SU-DHL-6 (cell line): ENCODE measurements around the gene ACTL7A.

Experiments used
- H2AFZ ChIP-seq: fragments of 200-600 bp; sonication (generic); 2 replicates; pipeline ENCODE4 v1.6.1; 2014; ENCODE audit warnings: low read depth, mild to moderate bottlenecking, moderate library complexity, mixed read lengths, antibody characterized with exemption, low read length; ENCODE audit not compliant: severe bottlenecking
- H3F3A ChIP-seq: fragments of 200-600 bp; shearing (Covaris generic); 2 replicates; pipeline ENCODE4 v1.6.0; 2016; ENCODE audit warnings: antibody characterized with exemption, mild to moderate bottlenecking; ENCODE audit not compliant: insufficient read depth
- H3K27ac ChIP-seq: fragments of 200-600 bp; sonication (generic); 2 replicates; pipeline ENCODE4 v1.5.1; 2016; ENCODE audit warnings: low read depth, mild to moderate bottlenecking, low read length, moderate library complexity, mixed read lengths
- H3K27me3 ChIP-seq: fragments of 200-600 bp; sonication (generic), shearing (Covaris generic); 2 replicates; pipeline ENCODE4 v1.6.0; 2014; ENCODE audit warnings: mild to moderate bottlenecking, low read length
- H3K36me3 ChIP-seq: fragments of 200-600 bp; sonication (generic); 2 replicates; pipeline ENCODE4 v1.6.1; 2014; ENCODE audit warnings: mild to moderate bottlenecking, low read length, mixed read lengths
- H3K4me2 ChIP-seq: fragments of 300-600, 200-600 bp; shearing (Covaris generic), sonication (generic); 2 replicates; pipeline ENCODE4 v1.6.0; 2014; ENCODE audit warnings: low read length, low read depth, mild to moderate bottlenecking; ENCODE audit not compliant: poor library complexity, severe bottlenecking
- H3K4me3 ChIP-seq: fragments of 200-600 bp; sonication (generic); 2 replicates; pipeline ENCODE4 v1.5.1; 2014; ENCODE audit warnings: antibody characterized with exemption, low read length, mild to moderate bottlenecking, mixed read lengths; ENCODE audit not compliant: insufficient read depth, poor library complexity, severe bottlenecking
- H3K79me2 ChIP-seq: fragments of 200-600 bp; sonication (generic); 2 replicates; pipeline ENCODE4 v1.6.1; 2014; ENCODE audit warnings: mild to moderate bottlenecking, low read length, moderate library complexity; ENCODE audit not compliant: insufficient read depth
- H3K9ac ChIP-seq: fragments of 200-600 bp; sonication (generic); 2 replicates; pipeline ENCODE4 v1.7.0; 2014; ENCODE audit warnings: mild to moderate bottlenecking, low read length
- H3K9me2 ChIP-seq: fragments of 200-600 bp; sonication (generic); replicated peaks from 2 replicates; pipeline ENCODE4 v1.6.1; 2014; ENCODE audit warnings: low read length; ENCODE audit not compliant: insufficient read depth
- H3K9me3 ChIP-seq: fragments of 200-600 bp; sonication (generic); 2 replicates; pipeline ENCODE4 v1.6.1; 2014; ENCODE audit warnings: low read length, mixed read lengths; ENCODE audit not compliant: insufficient read depth
- H4K20me1 ChIP-seq: fragments of 200-600 bp; sonication (generic); 2 replicates; pipeline ENCODE4 v1.6.1; 2014; ENCODE audit warnings: low read depth, mild to moderate bottlenecking, antibody characterized with exemption, low read length, moderate library complexity, mixed read lengths
- EZH2phosphoT487 ChIP-seq: fragments of 200-600 bp; sonication (generic), shearing (Covaris generic); conservative IDR thresholded peaks from 2 replicates; pipeline ENCODE4 v1.6.1; 2018; ENCODE audit warnings: mild to moderate bottlenecking, antibody characterized with exemption, low read length, moderate library complexity, mixed read lengths
- TF ChIP-seq, protein P1 (sequence below): fragments of 200-600 bp; sonication (generic); IDR thresholded peaks from one replicate; pipeline ENCODE4 v1.5.1; 2017; ENCODE audit warnings: antibody characterized with exemption, mild to moderate bottlenecking, low read length, moderate library complexity; ENCODE audit not compliant: insufficient read depth, poor library complexity, severe bottlenecking

The ACTL7A gene

DNA sequence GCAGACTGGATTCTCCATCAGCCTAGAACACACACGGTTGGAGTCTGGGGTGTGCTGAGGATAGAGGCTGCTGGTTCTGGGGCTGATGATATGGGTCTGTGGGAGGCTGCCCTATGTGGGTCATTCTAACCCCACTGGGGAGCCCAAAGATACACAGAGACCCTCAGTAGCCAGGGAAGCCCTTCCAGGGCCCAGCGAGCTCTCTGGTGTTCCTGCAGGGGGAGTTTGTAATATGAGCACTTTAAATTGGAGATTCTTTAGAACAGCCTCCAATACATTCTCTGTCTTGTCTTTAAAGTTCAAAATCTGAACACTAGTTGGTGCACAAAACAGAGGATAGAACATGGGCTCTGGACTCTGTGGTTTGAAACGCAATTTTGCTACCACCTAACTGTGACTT lies 2.4 kb downstream of the ACTL7A start:
- no peak for TF ChIP-seq EZH2phosphoT487
- TF ChIP-seq, protein P1, sequence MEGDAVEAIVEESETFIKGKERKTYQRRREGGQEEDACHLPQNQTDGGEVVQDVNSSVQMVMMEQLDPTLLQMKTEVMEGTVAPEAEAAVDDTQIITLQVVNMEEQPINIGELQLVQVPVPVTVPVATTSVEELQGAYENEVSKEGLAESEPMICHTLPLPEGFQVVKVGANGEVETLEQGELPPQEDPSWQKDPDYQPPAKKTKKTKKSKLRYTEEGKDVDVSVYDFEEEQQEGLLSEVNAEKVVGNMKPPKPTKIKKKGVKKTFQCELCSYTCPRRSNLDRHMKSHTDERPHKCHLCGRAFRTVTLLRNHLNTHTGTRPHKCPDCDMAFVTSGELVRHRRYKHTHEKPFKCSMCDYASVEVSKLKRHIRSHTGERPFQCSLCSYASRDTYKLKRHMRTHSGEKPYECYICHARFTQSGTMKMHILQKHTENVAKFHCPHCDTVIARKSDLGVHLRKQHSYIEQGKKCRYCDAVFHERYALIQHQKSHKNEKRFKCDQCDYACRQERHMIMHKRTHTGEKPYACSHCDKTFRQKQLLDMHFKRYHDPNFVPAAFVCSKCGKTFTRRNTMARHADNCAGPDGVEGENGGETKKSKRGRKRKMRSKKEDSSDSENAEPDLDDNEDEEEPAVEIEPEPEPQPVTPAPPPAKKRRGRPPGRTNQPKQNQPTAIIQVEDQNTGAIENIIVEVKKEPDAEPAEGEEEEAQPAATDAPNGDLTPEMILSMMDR: no peak
- no peaks in the 10 kb centered on the region for H3K27me3 ChIP-seq
- no peaks in the 10 kb centered on the region for H3K9me2 ChIP-seq
- H3K4me3 ChIP-seq: no peak overlapping the region
- H3K9me3 ChIP-seq: no peaks in the 10 kb centered on the region
- no peak overlapping the region for H3K27ac ChIP-seq
- H3K4me2 ChIP-seq: no peak overlapping the region
- no peak overlapping the region for H3K9ac ChIP-seq
- no peaks in the 10 kb centered on the region for H3F3A ChIP-seq
- H3K36me3 ChIP-seq: no peaks in the 10 kb centered on the region
- no peaks in the 10 kb centered on the region for H4K20me1 ChIP-seq
- no peaks in the 10 kb centered on the region for H3K79me2 ChIP-seq
- no peak overlapping the region for H2AFZ ChIP-seq

DNA sequence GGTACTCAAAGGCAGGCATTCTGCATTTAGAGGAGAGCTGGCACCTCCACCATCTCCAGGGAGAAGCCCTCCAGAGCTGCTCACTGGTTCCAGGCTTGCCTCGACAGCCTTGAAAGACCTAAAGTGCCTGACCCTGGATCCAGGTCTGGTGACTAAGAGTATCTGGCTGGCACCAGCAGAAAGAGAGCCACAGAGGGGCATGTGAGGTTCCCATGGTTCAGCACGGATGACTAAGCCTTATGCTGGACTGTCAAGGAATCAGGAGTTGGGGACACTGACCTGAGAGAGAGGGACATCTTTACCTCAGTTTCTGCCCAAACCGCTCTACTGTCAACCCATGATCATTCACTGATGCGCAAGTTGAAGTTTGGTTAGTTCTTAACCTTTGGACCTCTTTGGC lies 3.0 kb downstream of the ACTL7A start:
- Histone ChIP-seq H3K9ac (no peak overlapping the region), H3K27me3 (no peaks in the 10 kb centered on the region), H3K4me2 (no peak overlapping the region), H3K9me3 (no peaks in the 10 kb centered on the region), H3K36me3 (no peaks in the 10 kb centered on the region), H3K9me2 (no peaks in the 10 kb centered on the region), H4K20me1 (no peaks in the 10 kb centered on the region), H2AFZ (no peak overlapping the region), H3K79me2 (no peaks in the 10 kb centered on the region), H3K27ac (no peak overlapping the region), H3K4me3 (no peak overlapping the region), H3F3A (no peaks in the 10 kb centered on the region)
- TF ChIP-seq, protein P1: no peak
- no peak for TF ChIP-seq EZH2phosphoT487

DNA sequence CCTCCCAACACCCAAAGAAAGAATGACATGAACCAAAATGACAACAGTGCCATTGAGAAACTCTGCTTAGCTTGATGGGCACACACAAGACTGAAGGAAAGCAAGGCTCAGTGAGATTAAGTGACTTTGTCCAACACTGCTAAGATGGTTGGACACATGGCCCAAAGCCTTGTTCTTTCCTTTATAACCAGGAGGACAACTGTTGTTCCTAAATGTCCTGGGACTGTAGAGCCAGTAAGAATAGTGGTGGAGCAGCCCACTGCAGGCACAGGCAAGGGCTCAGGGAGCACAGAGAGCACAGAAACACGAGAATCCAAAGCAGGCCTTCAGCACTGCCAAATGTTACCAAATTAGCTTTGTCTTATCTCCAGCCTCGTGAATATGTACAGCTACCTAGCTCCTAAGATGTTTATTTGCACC lies 3.9 kb downstream of the ACTL7A start:
- Histone ChIP-seq H3K9me3 (no peaks in the 10 kb centered on the region), H3F3A (no peaks in the 10 kb centered on the region), H3K9ac (no peak overlapping the region), H2AFZ (no peak overlapping the region), H3K9me2 (no peaks in the 10 kb centered on the region), H4K20me1 (no peaks in the 10 kb centered on the region), H3K4me2 (no peak overlapping the region), H3K4me3 (no peak overlapping the region), H3K79me2 (no peaks in the 10 kb centered on the region), H3K27me3 (no peaks in the 10 kb centered on the region), H3K36me3 (no peaks in the 10 kb centered on the region), H3K27ac (no peak overlapping the region)
- TF ChIP-seq, protein P1: no peak
- no peak for TF ChIP-seq EZH2phosphoT487

DNA sequence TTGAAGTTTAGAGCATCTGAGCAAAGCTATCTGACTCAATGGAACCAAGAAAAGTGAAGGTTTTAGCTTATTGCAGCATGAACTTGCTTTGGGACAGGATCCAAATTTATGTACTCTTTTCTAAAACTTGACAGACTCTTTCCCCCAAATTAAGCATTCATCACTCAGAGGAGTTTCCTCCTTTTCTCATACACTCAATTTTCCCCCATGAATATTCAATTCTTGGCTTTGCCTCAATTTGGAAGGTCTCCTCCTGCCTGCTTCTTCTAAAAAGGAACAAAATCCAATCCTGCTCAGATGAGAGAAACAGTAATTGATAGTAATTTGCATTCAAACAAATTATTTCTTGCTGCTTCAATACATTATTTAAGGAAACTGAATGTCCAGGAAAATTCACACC lies 5.0 kb downstream of the ACTL7A start:
- Histone ChIP-seq H2AFZ (no peak overlapping the region), H3K9me3 (no peaks in the 10 kb centered on the region), H3K27ac (no peak overlapping the region)

More for the DNA sequence above, 5.0 kb downstream of the ACTL7A start:
- Histone ChIP-seq H3K9ac (no peak overlapping the region), H3K9me2 (no peaks in the 10 kb centered on the region), H3K27me3 (no peaks in the 10 kb centered on the region), H3K4me3 (no peak overlapping the region), H3F3A (no peaks in the 10 kb centered on the region), H4K20me1 (no peaks in the 10 kb centered on the region), H3K36me3 (no peaks in the 10 kb centered on the region; the same call in 1 of the 2 replicates), H3K79me2 (no peaks in the 10 kb centered on the region), H3K4me2 (no peak overlapping the region)
- TF ChIP-seq EZH2phosphoT487: no peak
- TF ChIP-seq, protein P1: no peak
